ENCODE data around the gene AGL. TPM values are rescaled to one million over a fixed set of nuclear protein-coding genes. Genes with fewer than 3 reads are reported as not detected.
"Not testable (repeated sequence)": the region's sequence is repeated elsewhere in the genome, so short reads cannot be mapped to it uniquely, and the experiment has no call there.

AGL gene
- polyA plus RNA-seq, 2 of the 4 experiments (the other 2 are of a cell fraction): 5.5 to 7.4 TPM

- WGBS (ENCODE audit: missing lambda C conversion rate): 96% methylated on average over 1 of the region's 1 CpG
- ChIA-PET CTCF (no interaction called here), POLR2A (no interaction called here)
- Histone ChIP-seq H3K9me3 (no peaks in the 10 kb centered on the region), H3K4me2 (no peak overlapping the region), H3K4me1 (no peaks in the 10 kb centered on the region), H3K27ac (no peak overlapping the region), H3K4me3 (no peak overlapping the region)
- ATAC-seq (no peak), DNase-seq (ENCODE audit: low read depth in 1 of 2, low spot score in 1 of 2) (no peak), FAIRE-seq (no peak)
- TF ChIP-seq HDAC2 (IDR thresholded peaks at IDR 0.05) (no peak), JUNB (IDR thresholded peaks at IDR 0.05) (no peak), MAZ (IDR thresholded peaks at IDR 0.05; ENCODE audit: borderline replicate concordance, low read depth, low read length) (no peak), ZSCAN20 (CRISPR knock-in tag; IDR thresholded peaks at IDR 0.05) (no peak), EP300 (IDR thresholded peaks at IDR 0.05) (no peak), ZC3H11A (IDR thresholded peaks at IDR 0.05) (no peak), CEBPB (IDR thresholded peaks at IDR 0.05) (no peak), HOXA7 (CRISPR knock-in tag; IDR thresholded peaks at IDR 0.05) (no peak), PHF8 (IDR thresholded peaks at IDR 0.05; ENCODE audit: borderline replicate concordance, low read depth) (no peak)
- TF ChIP-seq, protein P1, sequence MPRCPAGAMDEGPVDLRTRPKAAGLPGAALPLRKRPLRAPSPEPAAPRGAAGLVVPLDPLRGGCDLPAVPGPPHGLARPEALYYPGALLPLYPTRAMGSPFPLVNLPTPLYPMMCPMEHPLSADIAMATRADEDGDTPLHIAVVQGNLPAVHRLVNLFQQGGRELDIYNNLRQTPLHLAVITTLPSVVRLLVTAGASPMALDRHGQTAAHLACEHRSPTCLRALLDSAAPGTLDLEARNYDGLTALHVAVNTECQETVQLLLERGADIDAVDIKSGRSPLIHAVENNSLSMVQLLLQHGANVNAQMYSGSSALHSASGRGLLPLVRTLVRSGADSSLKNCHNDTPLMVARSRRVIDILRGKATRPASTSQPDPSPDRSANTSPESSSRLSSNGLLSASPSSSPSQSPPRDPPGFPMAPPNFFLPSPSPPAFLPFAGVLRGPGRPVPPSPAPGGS (IDR thresholded peaks at IDR 0.05): no peak
These were observed 107.7 kb downstream of the AGL start for GRCh38 chr1:99957818-99958217.

DNA sequence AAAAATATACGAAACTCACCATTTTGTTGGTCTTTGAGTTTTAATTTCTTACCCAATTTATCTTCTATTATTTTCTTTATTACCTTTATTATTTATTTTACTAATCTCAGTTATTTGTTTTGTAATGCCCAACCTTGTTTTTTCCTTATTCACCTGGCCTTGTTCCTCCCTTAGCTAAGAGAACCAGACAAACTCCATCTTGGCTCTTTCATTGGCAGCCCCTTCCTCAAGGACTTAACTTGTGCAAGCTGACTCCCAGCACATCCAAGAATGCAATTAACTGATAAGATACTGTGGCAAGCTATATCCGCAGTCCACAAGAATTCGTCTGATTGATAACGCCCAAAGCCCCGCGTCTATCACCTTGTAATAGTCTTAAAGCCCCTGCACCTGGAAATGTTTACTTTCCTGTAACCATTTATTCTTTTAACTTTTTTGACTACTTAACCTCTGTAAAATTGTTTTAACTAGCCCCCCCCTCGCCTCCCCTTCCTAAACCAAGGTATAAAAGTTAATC, 109.1 kb downstream of the AGL start:
- POLR2A ChIA-PET; H3K4me1 ChIP-seq; H3K27ac ChIP-seq; DNase-seq (ENCODE audit: low read depth in 1 of 2, low spot score in 1 of 2); H3K9me3 ChIP-seq; CTCF ChIA-PET; H3K4me3 ChIP-seq; FAIRE-seq; H3K4me2 ChIP-seq; ATAC-seq: not testable (repeated sequence)
- WGBS (ENCODE audit: missing lambda C conversion rate): 71% methylated on average over 7 of the region's 7 CpGs

DNA sequence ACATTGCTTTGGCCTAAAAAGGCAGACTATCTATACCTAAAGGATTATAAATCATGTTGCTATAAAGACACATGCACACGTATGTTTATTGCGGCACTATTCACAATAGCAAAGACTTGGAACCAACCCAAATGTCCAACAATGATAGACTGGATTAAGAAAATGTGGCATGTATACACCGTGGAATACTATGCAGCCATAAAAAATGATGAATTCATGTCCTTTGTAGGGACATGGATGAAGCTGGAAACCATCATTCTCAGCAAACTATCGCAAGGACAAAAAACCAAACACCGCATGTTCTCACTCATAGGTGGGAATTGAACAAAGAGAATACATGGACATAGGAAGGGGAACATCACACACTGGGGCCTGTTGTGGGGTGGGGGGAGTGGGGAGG, 110.1 kb downstream of the AGL start:
- ATAC-seq; H3K9me3 ChIP-seq; CTCF ChIA-PET; POLR2A ChIA-PET; H3K4me2 ChIP-seq; FAIRE-seq; H3K4me3 ChIP-seq; H3K27ac ChIP-seq; DNase-seq (ENCODE audit: low read depth in 1 of 2, low spot score in 1 of 2); H3K4me1 ChIP-seq: not testable (repeated sequence)
- WGBS (ENCODE audit: missing lambda C conversion rate): 82% methylated on average over 5 of the region's 5 CpGs

DNA sequence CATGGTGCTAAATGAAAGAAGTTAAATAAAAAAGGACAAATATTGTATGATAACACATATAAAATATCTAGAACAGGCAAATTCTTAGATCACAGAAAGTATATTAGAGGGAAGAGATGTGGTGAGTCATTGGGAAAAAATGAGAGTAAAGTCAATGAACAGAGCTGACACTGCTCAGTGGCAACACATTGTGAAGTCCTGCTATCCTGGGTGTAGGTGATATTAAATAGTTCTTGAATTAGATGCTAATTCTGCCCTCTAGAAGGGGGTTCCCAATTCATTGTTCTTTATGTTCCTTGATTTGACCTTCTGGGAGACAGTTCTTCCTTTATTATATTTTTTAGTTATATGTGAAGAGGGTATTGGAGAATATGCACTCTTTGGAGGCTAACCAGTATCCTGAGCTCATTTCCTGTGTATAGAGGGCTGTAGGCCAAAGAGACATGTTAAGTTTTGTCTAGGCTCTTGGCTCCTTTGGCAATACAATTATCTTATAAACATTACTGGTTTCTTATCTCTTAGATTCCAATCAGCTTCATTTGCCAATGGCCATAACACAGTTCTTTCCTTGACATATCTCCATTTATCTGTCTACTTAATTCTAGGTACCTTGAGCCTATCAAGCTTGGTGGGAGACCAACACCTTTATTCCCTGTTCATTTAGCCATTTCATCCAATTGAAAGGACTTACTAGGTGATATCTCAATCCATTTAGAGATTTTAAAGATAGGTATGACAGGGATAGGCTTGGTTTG, 113.1 kb downstream of the AGL start:
- Histone ChIP-seq H3K27ac (no peak overlapping the region), H3K4me1 (no peaks in the 10 kb centered on the region), H3K4me2 (no peak overlapping the region), H3K9me3 (no peaks in the 10 kb centered on the region), H3K4me3 (no peak overlapping the region)
- FAIRE-seq: no peak
- POLR2A ChIA-PET: no interaction called here
- CTCF ChIA-PET: no interaction called here
- no peak for DNase-seq (ENCODE audit: low read depth in 1 of 2, low spot score in 1 of 2)
- ATAC-seq: no peak
- TF ChIP-seq RFX5 (IDR thresholded peaks at IDR 0.05): no peak
- TF ChIP-seq TP53 (CRISPR knock-in tag; IDR thresholded peaks at IDR 0.05): no peak
- TF ChIP-seq MAZ (IDR thresholded peaks at IDR 0.05; ENCODE audit: borderline replicate concordance, low read depth, low read length): no peak
- TF ChIP-seq HES2 (IDR thresholded peaks at IDR 0.05): no peak
- no peak for TF ChIP-seq REST (IDR thresholded peaks at IDR 0.05)
- no peak for TF ChIP-seq NPAS2 (CRISPR knock-in tag; IDR thresholded peaks at IDR 0.05; ENCODE audit: borderline replicate concordance)
- TF ChIP-seq ESRRA (IDR thresholded peaks at IDR 0.05; ENCODE audit: borderline replicate concordance, low read length): no peak
- TF ChIP-seq, protein P2, sequence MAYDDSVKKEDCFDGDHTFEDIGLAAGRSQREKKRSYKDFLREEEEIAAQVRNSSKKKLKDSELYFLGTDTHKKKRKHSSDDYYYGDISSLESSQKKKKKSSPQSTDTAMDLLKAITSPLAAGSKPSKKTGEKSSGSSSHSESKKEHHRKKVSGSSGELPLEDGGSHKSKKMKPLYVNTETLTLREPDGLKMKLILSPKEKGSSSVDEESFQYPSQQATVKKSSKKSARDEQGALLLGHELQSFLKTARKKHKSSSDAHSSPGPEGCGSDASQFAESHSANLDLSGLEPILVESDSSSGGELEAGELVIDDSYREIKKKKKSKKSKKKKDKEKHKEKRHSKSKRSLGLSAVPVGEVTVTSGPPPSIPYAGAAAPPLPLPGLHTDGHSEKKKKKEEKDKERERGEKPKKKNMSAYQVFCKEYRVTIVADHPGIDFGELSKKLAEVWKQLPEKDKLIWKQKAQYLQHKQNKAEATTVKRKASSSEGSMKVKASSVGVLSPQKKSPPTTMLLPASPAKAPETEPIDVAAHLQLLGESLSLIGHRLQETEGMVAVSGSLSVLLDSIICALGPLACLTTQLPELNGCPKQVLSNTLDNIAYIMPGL (CRISPR knock-in tag; IDR thresholded peaks at IDR 0.05; ENCODE audit: borderline replicate concordance): no peak
- no peak for TF ChIP-seq MAFK (IDR thresholded peaks at IDR 0.05; ENCODE audit: partially characterized antibody)
- TF ChIP-seq RCOR1 (IDR thresholded peaks at IDR 0.05; ENCODE audit: low read depth, low read length): no peak
- no peak for TF ChIP-seq FOSL2 (IDR thresholded peaks at IDR 0.05)
- no peak for TF ChIP-seq FOSL2 (CRISPR knock-in tag; IDR thresholded peaks at IDR 0.05)
- no peak for TF ChIP-seq ZFP36 (IDR thresholded peaks at IDR 0.05; ENCODE audit: borderline replicate concordance, partially characterized antibody)
- TF ChIP-seq HOXB5 (CRISPR knock-in tag; IDR thresholded peaks at IDR 0.05): no peak
- TF ChIP-seq ZC3H11A (IDR thresholded peaks at IDR 0.05): no peak
- no peak for TF ChIP-seq EHF (CRISPR knock-in tag; IDR thresholded peaks at IDR 0.05)
- TF ChIP-seq ZNF302 (CRISPR knock-in tag; IDR thresholded peaks at IDR 0.05): no peak
- TF ChIP-seq POLR2A (IDR thresholded peaks at IDR 0.05; ENCODE audit: low read length): no peak
